Lower leg skin (tissue), 4 donors: Measurements from ENCODE around the gene XBP1. TPM values are rescaled to one million over a fixed set of nuclear protein-coding genes. Genes with fewer than 3 reads are reported as not detected.
"Not testable (repeated sequence)": the region's sequence is repeated elsewhere in the genome, so short reads cannot be mapped to it uniquely, and the experiment has no call there.

ENCODE experiments used
- DNase-seq, 2 donors: peaks; one replicate each; pipeline ENCODE4 v3.0.0-alpha.2; 2019; ENCODE audit warnings: low spot score in 2 of 2
- H3K4me3 ChIP-seq: fragments of 200-600 bp; sonication (generic); 2 replicates; pipeline ENCODE4 v1.5.1; 2017; ENCODE audit warnings: mild to moderate bottlenecking, low read depth; ENCODE audit not compliant: poor library complexity, severe bottlenecking
- CTCF ChIP-seq, 3 donors: fragments of 450-650 bp; IDR thresholded peaks; one replicate each; pipeline ENCODE4 v1.5.1; 2016; ENCODE audit warnings: antibody characterized with exemption in 3 of 3, mild to moderate bottlenecking in 3 of 3, moderate library complexity in 2 of 3
- POLR2A ChIP-seq, 2 donors: fragments of 450-650 bp; IDR thresholded peaks; one replicate each; pipeline ENCODE4 v1.6.1; 2016 to 2017; ENCODE audit warnings: antibody characterized with exemption in 2 of 2, mild to moderate bottlenecking in 1 of 2, moderate library complexity in 1 of 2
- WGBS, 2 donors: methylation state at CpG; one replicate each; pipeline ENCODE4 v1.1.5; 2018; 5-methylcytosine and 5-hydroxymethylcytosine counted together
- intact Hi-C: fragments of 100-400 bp; cut with DNase I; formaldehyde crosslinking; loops from one replicate; pipeline ENCODE4 v1.15.0; 2023; ENCODE audit warnings: low total_unique reads
- total RNA-seq, 4 donors: library from RNA; depleted of rRNA; stranded (reverse); fragments of >200 nt; gene quantifications; one replicate each; pipeline ENCODE4 v1.1.0, GENCODE V29; 2016

The XBP1 gene
- total RNA-seq, 4 donors from 2014 or later, result 128 to 256 (median 191) TPM

GRCh38 chr22:28772633-28773460 is 27.5 kb downstream of the XBP1 start, which contains the start of gene CCDC117:
Gene CCDC117 (plus strand): TSS chr22:28772695. CDS start chr22:28772850, 155 bp downstream.
- intact Hi-C loops, result no loop called here
- DNase-seq, result peak; percentile 94 to 99
- 0 to 1% methylated on average over 37 to 44 of the region's 92 CpGs for WGBS, 2 donors
- H3K4me3 ChIP-seq, result peak within 1 kb of the TSS; percentile 72
- TF ChIP-seq POLR2A (IDR thresholded peaks at IDR 0.05) (peak in 1 of 2 donors; percentile 74), CTCF (IDR thresholded peaks at IDR 0.05) (no peak)

DNA sequence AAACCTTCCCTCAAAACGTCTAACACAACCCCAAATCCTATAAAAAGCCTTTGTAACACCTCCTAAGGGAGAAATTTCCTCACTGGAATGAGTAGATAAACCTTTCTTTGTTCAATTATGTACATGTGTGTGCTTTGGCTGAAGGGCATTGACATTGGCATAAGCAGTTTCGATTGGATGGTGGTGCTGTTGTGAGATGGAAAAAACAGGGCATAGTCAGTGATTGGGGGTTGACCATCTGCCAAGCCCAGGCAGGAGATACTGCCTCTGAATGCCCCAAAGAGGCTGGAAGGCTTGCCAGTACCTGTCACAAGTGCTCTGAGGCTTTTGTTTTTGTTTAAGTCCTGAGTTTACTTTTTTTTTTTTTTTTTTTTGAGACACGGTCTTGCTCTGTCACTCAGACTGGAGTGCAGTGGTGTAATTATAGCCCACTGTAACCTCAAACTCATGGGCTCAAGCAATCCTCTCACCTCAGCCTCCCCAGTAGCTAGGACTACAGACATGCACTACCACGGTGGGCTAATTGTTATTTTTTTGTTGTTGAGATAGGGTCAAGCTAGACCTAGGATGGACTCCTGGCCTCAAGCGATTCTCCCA is 29.1 kb downstream of the XBP1 start:
- peak in 1 of 2 donors; percentile 52 for DNase-seq
- no peak overlapping the region for H3K4me3 ChIP-seq

GRCh38 chr22:28769394-28770085 is 30.8 kb downstream of the XBP1 start:
- intact Hi-C loops, result no loop called here
- no peak overlapping the region for H3K4me3 ChIP-seq
- TF ChIP-seq POLR2A (IDR thresholded peaks at IDR 0.05) (no peak), CTCF (IDR thresholded peaks at IDR 0.05) (no peak)
- WGBS, 2 donors, result 91 to 93% methylated on average over 14 of the region's 14 CpGs
- peak in 1 of 2 donors; percentile 60 for DNase-seq

More for the DNA sequence above, 29.1 kb downstream of the XBP1 start:
- intact Hi-C loops, result no loop called here
- TF ChIP-seq CTCF (IDR thresholded peaks at IDR 0.05), result no peak
- no peak for TF ChIP-seq POLR2A (IDR thresholded peaks at IDR 0.05)
- 59 to 67% methylated on average over 5 of the region's 5 CpGs for WGBS, 2 donors

DNA sequence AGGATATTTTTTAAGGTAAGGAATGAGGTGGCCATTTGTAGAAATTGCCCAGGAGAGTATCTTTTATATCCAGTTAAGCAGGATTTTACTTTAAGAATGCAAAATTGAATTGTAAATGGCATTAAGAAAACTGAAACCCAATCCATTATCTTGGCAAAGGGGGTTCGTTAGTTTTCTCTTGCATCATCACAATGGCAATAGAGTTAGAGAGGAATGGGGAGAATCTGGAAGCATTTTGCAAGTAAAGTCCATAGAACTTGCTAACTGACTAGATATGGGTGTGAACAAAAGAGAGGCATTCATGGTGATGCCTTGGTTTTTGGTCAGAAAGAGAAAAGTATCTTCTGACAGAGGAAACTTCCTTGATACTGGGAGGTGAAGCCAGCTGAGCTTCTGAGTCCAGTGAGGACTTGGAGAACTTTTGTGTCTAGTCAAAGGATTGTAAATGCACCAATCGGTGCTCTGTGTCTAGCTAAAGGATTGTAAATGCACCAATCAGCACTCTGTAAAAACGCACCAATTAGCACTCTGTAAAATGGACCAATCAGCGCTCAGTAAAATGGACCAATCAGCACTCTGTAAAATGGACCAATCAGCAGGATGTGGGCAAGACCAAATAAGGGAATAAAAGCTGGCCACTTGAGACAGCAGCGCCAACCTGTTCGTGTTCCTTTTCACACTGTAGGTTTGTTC is 31.5 kb downstream of the XBP1 start:
- 78 to 86% methylated on average over 6 of the region's 6 CpGs for WGBS, 2 donors
- DNase-seq, result no peak
- intact Hi-C loops, result no loop called here
- TF ChIP-seq CTCF (IDR thresholded peaks at IDR 0.05), result no peak
- TF ChIP-seq POLR2A (IDR thresholded peaks at IDR 0.05), result no peak
- H3K4me3 ChIP-seq, result no peak overlapping the region

GRCh38 chr22:28766628-28767027 is 33.7 kb downstream of the XBP1 start:
- 73 to 96% methylated on average over 3 of the region's 3 CpGs for WGBS, 2 donors
- no peak overlapping the region for H3K4me3 ChIP-seq
- TF ChIP-seq POLR2A (IDR thresholded peaks at IDR 0.05), result no peak
- TF ChIP-seq CTCF (IDR thresholded peaks at IDR 0.05), result no peak
- DNase-seq, result no peak
- intact Hi-C loops, result no loop called here

DNA sequence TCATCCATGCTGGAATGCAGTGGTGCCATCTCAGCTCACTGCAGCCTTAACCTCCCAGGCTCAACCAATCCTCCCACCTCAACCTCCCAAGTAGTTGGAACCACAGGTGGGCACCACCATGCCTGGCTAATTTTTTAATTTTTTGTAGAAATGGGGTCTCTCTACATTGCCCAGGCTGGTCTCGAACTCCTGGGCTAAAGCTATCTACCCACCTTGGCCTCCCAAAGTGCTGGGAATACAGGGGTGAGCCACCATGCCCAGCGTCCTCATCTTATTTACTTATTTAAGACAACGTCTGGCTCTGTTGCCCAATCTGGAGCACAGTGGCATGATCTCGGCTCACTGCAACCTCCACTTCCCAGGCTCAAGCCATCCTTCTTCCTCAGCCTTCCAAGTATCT is 38.4 kb downstream of the XBP1 start:
- 91 to 94% methylated on average over 4 of the region's 4 CpGs for WGBS, 2 donors
- H3K4me3 ChIP-seq, intact Hi-C loops: not testable (repeated sequence)

More for the DNA sequence above, 38.4 kb downstream of the XBP1 start:
- not testable (repeated sequence) for DNase-seq
